IPS-18c (cell line): ENCODE results near the gene CDCA5.
"Not testable (repeated sequence)": the region's sequence is repeated elsewhere in the genome, so short reads cannot be mapped to it uniquely, and the experiment has no call there.

Experiments
- H3K4me3 ChIP-seq: 2 replicates; pipeline ENCODE4 v1.7.0; 2013; ENCODE audit warnings: low read depth, mild to moderate bottlenecking, low read length, moderate library complexity; ENCODE audit not compliant: insufficient read depth
- H3K9me3 ChIP-seq: one replicate; pipeline ENCODE4 v1.6.1; 2013; ENCODE audit warnings: mild to moderate bottlenecking, low read length, moderate library complexity; ENCODE audit not compliant: control insufficient read depth, insufficient read depth

Gene CDCA5

GRCh38 chr11:65121865-65122696, 38.2 kb upstream of the CDCA5 start, which contains the start of the genes FAU and MRPL49:
TSS of gene FAU (minus strand) at chr11:65122134. CDS start at chr11:65121813, 321 bp downstream.
TSS of gene MRPL49 (plus strand) at chr11:65122321. CDS start at chr11:65122347, 26 bp downstream.
- Histone ChIP-seq H3K9me3 (no peaks in the 10 kb centered on the region), H3K4me3 (peak within 1 kb of the TSS; percentile 90)

GRCh38 chr11:65121447-65121864, 37.6 kb upstream of the CDCA5 start:
- Histone ChIP-seq H3K9me3 (no peaks in the 10 kb centered on the region), H3K4me3 (peak overlapping the region; percentile 90)

GRCh38 chr11:65120831-65121230, 37.0 kb upstream of the CDCA5 start:
- peak overlapping the region; percentile 90 for H3K4me3 ChIP-seq
- H3K9me3 ChIP-seq: no peaks in the 10 kb centered on the region

- Histone ChIP-seq H3K9me3 (no peaks in the 10 kb centered on the region), H3K4me3 (no peak overlapping the region)
Measured at GRCh38 chr11:65119670-65119995, 35.8 kb upstream of the CDCA5 start.

DNA sequence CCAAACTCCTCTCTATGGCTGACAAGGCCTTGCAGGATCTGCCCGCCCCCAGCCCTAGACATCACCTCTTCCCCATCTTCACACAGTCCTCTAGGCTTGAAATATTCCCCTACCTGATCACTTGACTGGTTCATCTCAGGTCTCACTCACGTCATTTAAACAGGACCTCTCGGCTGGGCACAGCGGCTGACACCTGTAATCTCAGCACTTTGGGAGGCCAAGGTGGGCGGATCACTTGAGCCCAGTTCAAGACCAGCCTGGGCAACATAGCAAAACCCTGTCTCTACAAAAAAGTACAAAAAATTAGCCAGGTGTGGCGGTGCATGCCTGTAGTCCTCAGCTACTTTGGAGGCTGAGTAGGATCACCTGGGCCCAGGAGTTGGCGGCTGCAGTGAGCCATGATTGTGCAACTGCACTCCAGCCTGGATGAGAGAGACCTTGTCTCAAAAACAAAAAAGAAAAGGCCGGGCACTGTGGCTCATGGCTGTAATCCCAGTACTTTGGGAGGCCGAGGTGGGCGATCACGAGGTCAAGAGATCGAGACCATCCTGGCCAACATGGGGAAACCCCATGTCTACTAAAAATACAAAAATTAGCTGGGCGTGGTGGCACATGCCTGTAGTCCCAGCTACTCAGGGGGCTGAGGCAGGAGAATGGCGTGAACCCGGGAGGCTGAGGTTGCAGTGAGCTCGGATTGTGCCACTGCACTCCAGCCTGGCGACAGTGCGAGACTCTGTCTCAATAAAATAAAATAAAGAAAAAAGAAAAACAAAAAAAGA, 35.2 kb upstream of the CDCA5 start:
- H3K9me3 ChIP-seq, H3K4me3 ChIP-seq: not testable (repeated sequence)

DNA sequence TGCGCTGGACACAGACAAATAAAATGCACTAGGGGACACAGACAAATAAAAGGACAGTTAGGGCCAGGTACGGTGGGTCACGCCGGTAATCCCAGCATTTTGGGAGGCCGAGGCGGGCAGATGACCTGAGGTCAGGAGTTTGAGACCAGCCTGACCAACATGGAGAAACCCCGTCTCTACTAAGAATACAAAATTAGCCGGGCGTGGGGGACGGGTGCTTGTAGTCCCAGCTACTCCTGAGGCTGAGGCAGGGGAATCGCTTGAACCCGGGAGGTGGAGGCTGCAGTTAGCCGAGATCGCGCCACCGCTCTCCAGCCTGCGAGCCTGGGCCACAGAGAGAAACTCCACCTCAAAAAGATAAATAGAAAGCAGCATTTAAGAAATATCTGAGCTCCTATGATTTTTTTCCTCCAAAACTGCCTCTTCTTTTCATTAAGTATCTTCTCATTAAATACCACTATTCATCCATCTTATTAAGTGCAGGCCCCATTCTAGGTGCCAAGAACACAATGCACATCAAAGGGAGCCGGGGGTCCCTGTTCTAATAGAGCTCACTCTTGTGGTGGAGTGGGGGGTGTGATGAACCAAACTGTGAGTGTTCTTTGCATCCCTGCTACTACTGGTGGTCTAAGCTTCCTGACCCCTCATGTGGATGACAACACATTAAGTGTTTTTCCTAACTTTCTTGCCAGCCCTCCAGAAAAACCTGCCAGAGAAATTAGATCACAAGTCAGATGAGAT, 34.4 kb upstream of the CDCA5 start:
- Histone ChIP-seq H3K4me3 (no peak overlapping the region), H3K9me3 (no peaks in the 10 kb centered on the region)

DNA sequence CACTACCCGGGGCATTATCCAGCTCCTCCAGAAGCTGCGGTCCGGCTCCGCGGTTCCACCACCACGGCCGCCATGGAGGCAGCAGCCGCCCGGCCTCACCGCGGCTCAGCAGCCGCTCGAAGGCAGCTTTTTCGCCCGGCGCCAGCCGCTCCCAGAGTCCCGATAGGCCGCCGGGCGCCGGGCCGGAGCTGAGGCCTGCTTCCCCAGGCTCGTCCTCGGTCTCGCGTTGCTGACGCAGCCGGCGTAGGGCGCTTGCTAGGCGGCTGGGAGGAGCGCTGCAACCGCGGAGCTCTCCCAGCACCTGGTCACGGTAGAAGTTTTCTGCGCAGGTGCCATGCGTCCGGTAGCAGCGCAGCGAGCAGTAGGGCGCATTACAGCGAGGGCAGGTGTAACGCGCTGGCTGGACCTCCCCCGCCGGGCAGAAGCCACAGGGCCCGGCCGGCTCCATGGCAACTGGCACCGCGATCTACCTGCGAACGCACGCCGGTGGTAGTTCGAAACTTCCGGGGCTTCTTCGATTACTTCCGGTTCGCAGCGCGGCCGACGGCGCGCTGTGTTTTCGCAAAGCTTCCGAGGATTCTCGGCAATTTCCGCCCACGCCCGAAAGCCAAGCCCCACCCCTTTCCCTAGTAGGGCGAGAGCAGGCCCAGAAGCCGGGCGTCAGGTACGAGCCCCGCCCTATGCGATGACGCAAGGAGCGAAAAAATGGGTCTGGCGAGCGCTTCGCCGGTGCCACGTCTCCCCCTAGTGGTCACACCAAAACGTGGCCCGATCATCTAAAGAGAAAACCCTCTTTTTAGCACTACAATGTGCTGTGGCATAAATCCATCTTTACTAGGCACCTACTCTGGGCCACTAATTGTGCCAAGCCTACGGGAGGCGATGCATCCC, 33.6 kb upstream of the CDCA5 start, which contains the start of gene ZNHIT2:
Gene ZNHIT2, minus strand, starts transcription at position 496 of the 891 bp plus-strand sequence. Its CDS starts 48 bp downstream, at position 448.
- no peaks in the 10 kb centered on the region for H3K9me3 ChIP-seq
- peak within 1 kb of the TSS; percentile 96 for H3K4me3 ChIP-seq

GRCh38 chr11:65116370-65117205, 32.7 kb upstream of the CDCA5 start:
- peak overlapping the region; percentile 96 for H3K4me3 ChIP-seq

GRCh38 chr11:65115361-65116082, 31.7 kb upstream of the CDCA5 start:
- Histone ChIP-seq H3K4me3 (no peak overlapping the region), H3K9me3 (peaks cover 2% of the 10 kb centered on the region)

More at GRCh38 chr11:65116370-65117205, 32.7 kb upstream of the CDCA5 start:
- H3K9me3 ChIP-seq: peaks cover 2% of the 10 kb centered on the region

- H3K9me3 ChIP-seq: peaks cover 2% of the 10 kb centered on the region
Measured at GRCh38 chr11:65114538-65115171, 30.8 kb upstream of the CDCA5 start.

DNA sequence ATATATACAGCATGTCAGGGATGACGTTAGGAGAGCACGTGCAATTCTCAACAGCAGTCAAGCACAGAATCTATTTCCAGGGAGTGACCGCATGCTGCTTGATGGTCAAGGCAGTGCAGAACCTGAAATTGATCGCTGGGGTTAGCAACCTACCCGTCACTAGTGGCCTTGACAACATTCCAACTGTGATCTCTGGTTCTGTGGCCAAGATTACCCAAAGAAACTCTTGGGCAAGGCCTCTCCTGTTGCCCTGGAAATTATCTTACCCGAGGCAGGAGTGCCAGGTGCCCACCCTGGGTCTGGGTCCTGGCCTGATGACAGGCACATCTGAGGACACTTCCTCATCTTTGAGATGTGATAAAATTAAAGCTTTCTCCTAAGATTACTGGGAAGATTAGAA, 30.0 kb upstream of the CDCA5 start:
- peaks cover 2% of the 10 kb centered on the region for H3K9me3 ChIP-seq
- H3K4me3 ChIP-seq: no peak overlapping the region

More at GRCh38 chr11:65114538-65115171, 30.8 kb upstream of the CDCA5 start:
- no peak overlapping the region for H3K4me3 ChIP-seq

DNA sequence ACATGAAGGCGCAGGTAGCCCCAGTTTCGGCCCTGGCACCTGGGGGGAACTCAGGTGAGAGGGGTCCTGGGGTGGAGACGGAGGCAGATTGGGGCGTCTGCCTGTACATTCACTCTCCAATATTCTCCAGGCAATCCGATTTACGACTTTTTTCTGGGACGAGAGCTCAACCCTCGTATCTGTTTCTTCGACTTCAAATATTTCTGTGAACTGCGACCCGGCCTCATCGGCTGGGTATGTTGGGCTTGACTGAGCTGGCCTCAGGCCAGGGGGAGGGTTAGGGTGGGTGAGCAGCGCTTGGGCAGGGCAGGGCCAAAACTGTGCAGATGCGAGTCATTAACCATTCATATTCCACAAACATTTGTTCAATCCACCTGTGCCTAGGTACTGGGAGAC, 29.5 kb upstream of the CDCA5 start:
- Histone ChIP-seq H3K4me3 (peak overlapping the region; percentile 83; the same call in 1 of the 2 replicates), H3K9me3 (peaks cover 3% of the 10 kb centered on the region)

DNA sequence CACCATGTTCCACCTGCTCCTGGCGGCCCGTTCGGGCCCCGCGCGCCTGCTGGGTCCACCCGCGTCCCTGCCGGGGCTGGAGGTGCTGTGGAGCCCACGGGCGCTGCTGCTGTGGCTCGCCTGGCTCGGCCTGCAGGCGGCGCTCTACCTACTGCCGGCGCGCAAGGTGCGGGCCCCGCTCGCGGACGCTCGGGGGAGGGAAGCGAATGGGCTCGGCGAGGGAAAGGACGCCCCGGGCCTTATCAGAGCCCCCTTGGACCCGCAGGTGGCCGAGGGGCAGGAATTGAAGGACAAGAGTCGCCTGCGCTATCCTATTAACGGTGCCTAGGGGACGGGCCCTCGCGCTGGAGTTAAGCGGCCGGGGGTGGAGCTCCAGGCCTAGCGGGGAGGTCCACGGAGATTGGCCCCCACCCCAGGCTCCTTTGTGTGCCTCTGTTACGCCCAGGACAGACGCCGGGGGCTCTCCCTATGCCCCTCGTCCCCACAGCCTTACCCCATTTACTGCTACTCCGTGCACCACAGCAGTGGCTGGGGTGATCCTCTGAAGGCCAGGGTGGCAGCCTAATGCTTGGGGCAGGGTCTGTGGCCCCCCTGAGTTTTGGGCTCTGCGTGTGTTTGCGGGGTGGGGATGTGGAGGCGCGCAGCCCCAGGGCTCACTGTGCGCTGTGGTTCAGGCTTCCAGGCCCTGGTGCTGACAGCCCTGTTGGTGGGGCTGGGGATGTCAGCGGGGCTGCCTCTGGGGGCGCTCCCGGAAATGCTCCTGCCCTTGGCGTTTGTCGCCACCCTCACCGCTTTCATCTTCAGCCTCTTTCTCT, 28.9 kb upstream of the CDCA5 start:
- peak overlapping the region; percentile 83 for H3K4me3 ChIP-seq
- peaks cover 5% of the 10 kb centered on the region for H3K9me3 ChIP-seq
